Smooth muscle cell (in vitro differentiated cells): ENCODE measurements around the gene DNMT1. TPM values are rescaled to one million over a fixed set of nuclear protein-coding genes. Genes with fewer than 3 reads are reported as not detected.

Experiments used
- DNase-seq: peaks from one replicate; lab custom pipeline; 2025; ENCODE audit not compliant: unreplicated experiment; lab: John Stamatoyannopoulos, UW
- H2AFZ ChIP-seq: fragments of 200-600 bp; sonication (generic); 2 replicates; pipeline ENCODE4 v1.6.0; 2016; ENCODE audit warnings: antibody characterized with exemption, low read depth, mild to moderate bottlenecking
- H3F3A ChIP-seq: fragments of 200-600 bp; sonication (generic); 2 replicates; pipeline ENCODE4 v1.6.0; 2017; ENCODE audit warnings: antibody characterized with exemption, low read depth
- H3K27ac ChIP-seq: fragments of 200-600 bp; sonication (generic); 2 replicates; pipeline ENCODE4 v1.5.1; 2016; ENCODE audit warnings: low read depth, mild to moderate bottlenecking
- H3K27me3 ChIP-seq: fragments of 200-600 bp; sonication (generic); 2 replicates; pipeline ENCODE4 v1.6.1; 2016; ENCODE audit warnings: low read depth, mild to moderate bottlenecking
- H3K36me3 ChIP-seq: fragments of 200-600 bp; sonication (generic); 2 replicates; pipeline ENCODE4 v1.5.1; 2016; ENCODE audit warnings: low read depth
- H3K4me1 ChIP-seq: fragments of 200-600 bp; sonication (generic); 2 replicates; pipeline ENCODE4 v1.5.1; 2016; ENCODE audit warnings: low read depth
- H3K4me2 ChIP-seq: fragments of 200-600 bp; sonication (generic); 2 replicates; pipeline ENCODE4 v1.6.0; 2016; ENCODE audit warnings: mild to moderate bottlenecking
- H3K4me3 ChIP-seq: fragments of 200-600 bp; sonication (generic); 2 replicates; pipeline ENCODE4 v1.5.1; 2016; ENCODE audit warnings: mild to moderate bottlenecking
- H3K79me2 ChIP-seq: fragments of 200-600 bp; sonication (generic); 2 replicates; pipeline ENCODE4 v1.6.0; 2016; ENCODE audit warnings: low read depth, mild to moderate bottlenecking
- H3K9ac ChIP-seq: fragments of 200-600 bp; sonication (generic); 2 replicates; pipeline ENCODE4 v1.6.0; 2016; ENCODE audit warnings: low read depth
- H3K9me3 ChIP-seq: fragments of 200-600 bp; sonication (generic); replicated peaks from 2 replicates; pipeline ENCODE4 v1.5.1; 2016; ENCODE audit warnings: low read depth
- H4K20me1 ChIP-seq: fragments of 200-600 bp; sonication (generic); 2 replicates; pipeline ENCODE4 v1.6.0; 2016; ENCODE audit warnings: low read depth
- WGBS: methylation state at CpG from one replicate; pipeline ENCODE4 v1.1.7; 2016; ENCODE audit warnings: low lambda C conversion rate; 5-methylcytosine and 5-hydroxymethylcytosine counted together
- polyA plus RNA-seq: library from polyadenylated mRNA; unstranded; fragments of >200 nt; fragmentation: Nextera tagmentation; extraction: Ambion mirVana; gene quantifications from 2 replicates; pipeline ENCODE4 v1.2.1, GENCODE V29; 2016
- total RNA-seq: library from RNA; depleted of rRNA; stranded (reverse); fragments of >200 nt; gene quantifications from 2 replicates; pipeline ENCODE4 v1.2.3, GENCODE V29; 2014
- TF ChIP-seq, protein P1 (sequence below): fragments of 200-600 bp; sonication (generic); IDR thresholded peaks from 2 replicates; pipeline ENCODE4 v1.5.1; 2017; ENCODE audit warnings: borderline replicate concordance, mild to moderate bottlenecking, antibody characterized with exemption; ENCODE audit not compliant: insufficient read depth, poor library complexity, severe bottlenecking

DNMT1 gene
- total and polyA plus RNA-seq, 2 experiments from 2014 or later = 39.5 to 56.7 TPM

DNA sequence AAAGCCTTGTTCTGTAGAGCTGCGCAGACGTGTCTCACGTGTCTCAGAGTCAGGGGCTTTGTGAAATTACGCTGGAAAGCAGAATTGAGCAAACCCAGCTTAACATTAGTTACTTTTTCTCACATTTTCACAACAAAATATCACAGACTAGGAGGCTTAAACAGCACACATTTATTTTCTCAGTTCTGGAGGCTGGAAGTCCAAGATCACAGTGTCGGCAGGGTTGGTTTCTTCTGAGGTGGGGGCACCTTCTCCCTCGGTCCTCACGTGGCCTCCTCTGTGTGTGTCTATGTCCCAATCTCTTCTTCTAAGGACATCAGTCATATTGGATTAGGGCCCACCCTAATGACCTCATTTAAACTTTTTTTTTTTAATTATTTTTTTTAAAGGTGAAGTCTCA, 70.3 kb downstream of the DNMT1 start:
- no peak overlapping the region for H3K4me2 ChIP-seq
- H3K4me3 ChIP-seq = no peak overlapping the region
- no peak for DNase-seq
- no peak overlapping the region for H3K27ac ChIP-seq
- 95% methylated on average over 7 of the region's 7 CpGs for WGBS
- no peaks in the 10 kb centered on the region for H3K9me3 ChIP-seq
- no peak overlapping the region for H3K9ac ChIP-seq
- peaks cover 7% of the 10 kb centered on the region for H3F3A ChIP-seq
- H4K20me1 ChIP-seq = no peaks in the 10 kb centered on the region
- H2AFZ ChIP-seq = no peak overlapping the region
- no peaks in the 10 kb centered on the region for H3K4me1 ChIP-seq
- no peaks in the 10 kb centered on the region for H3K36me3 ChIP-seq
- TF ChIP-seq, protein P1, sequence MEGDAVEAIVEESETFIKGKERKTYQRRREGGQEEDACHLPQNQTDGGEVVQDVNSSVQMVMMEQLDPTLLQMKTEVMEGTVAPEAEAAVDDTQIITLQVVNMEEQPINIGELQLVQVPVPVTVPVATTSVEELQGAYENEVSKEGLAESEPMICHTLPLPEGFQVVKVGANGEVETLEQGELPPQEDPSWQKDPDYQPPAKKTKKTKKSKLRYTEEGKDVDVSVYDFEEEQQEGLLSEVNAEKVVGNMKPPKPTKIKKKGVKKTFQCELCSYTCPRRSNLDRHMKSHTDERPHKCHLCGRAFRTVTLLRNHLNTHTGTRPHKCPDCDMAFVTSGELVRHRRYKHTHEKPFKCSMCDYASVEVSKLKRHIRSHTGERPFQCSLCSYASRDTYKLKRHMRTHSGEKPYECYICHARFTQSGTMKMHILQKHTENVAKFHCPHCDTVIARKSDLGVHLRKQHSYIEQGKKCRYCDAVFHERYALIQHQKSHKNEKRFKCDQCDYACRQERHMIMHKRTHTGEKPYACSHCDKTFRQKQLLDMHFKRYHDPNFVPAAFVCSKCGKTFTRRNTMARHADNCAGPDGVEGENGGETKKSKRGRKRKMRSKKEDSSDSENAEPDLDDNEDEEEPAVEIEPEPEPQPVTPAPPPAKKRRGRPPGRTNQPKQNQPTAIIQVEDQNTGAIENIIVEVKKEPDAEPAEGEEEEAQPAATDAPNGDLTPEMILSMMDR = no peak
- no peaks in the 10 kb centered on the region for H3K27me3 ChIP-seq
- H3K79me2 ChIP-seq = peaks cover 1% of the 10 kb centered on the region

DNA sequence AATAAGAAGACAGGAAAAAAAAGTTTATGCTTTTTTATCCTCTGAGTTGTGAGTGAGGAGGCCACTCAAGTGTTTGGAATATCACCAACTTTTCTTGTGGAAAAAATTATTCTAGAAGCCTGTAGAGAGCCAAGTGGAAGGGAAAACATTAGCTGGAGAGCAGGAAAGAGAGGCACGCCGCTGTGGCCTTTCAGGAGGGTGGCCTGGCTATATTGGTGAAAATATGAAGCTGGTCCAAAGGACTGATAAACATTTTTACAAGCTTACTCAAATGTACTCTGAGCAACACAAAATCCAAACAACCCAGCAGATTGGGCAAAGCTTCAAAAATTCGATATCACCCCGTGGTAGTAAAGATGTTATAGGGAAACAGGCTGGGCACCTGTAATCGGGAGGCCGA, 72.7 kb downstream of the DNMT1 start:
- WGBS = 82% methylated on average over 6 of the region's 6 CpGs
- Histone ChIP-seq H2AFZ (no peak overlapping the region), H3K79me2 (peaks cover 24% of the 10 kb centered on the region), H3K27ac (no peak overlapping the region), H4K20me1 (no peaks in the 10 kb centered on the region), H3K9ac (no peak overlapping the region), H3K4me1 (peaks cover 5% of the 10 kb centered on the region), H3K27me3 (no peaks in the 10 kb centered on the region), H3K9me3 (no peaks in the 10 kb centered on the region), H3K4me3 (no peak overlapping the region), H3K36me3 (no peaks in the 10 kb centered on the region), H3F3A (peaks cover 7% of the 10 kb centered on the region), H3K4me2 (no peak overlapping the region)
- DNase-seq = no peak
- TF ChIP-seq, protein P1 = no peak

DNA sequence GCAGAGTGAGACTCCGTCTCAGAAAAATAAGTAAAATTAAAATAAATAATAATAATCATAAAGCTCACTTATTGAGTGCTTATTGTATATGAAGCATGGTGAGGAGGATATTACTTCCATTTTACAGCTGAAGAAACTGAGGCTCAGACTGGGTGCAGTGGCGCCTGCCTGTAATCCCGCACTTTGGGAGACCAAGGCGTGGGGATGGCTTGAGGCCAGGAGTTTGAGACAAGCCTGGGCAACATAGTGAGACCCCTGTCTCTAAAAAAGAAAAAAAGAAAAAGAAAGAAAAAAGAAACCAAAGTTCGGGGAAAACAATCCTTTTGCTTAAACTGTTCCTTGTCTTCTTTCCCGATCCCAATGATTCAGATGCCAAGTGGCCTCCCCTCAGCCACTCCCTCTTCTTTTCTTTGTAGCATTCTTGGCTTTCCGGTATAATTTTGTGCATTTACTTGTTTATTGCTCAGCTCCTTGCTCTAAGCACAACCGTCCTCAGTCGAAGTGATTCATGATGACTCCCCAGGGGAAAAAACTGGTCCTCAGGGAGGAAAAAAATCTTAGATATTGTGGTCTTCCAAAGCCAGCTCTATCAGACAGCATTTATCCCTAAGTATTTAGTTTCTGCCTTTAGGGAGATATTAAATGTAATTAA, 74.1 kb downstream of the DNMT1 start:
- WGBS = 64% methylated on average over 9 of the region's 9 CpGs
- Histone ChIP-seq H3K4me2 (peak overlapping the region; percentile 4), H3K9ac (no peak overlapping the region), H3F3A (peaks cover 7% of the 10 kb centered on the region), H3K4me1 (peaks cover 5% of the 10 kb centered on the region), H4K20me1 (no peaks in the 10 kb centered on the region), H3K27me3 (no peaks in the 10 kb centered on the region), H3K36me3 (no peaks in the 10 kb centered on the region), H3K9me3 (no peaks in the 10 kb centered on the region), H3K27ac (peak overlapping the region; percentile 47), H2AFZ (no peak overlapping the region), H3K4me3 (no peak overlapping the region), H3K79me2 (peaks cover 24% of the 10 kb centered on the region)
- no peak for DNase-seq
- TF ChIP-seq, protein P1 = no peak

DNA sequence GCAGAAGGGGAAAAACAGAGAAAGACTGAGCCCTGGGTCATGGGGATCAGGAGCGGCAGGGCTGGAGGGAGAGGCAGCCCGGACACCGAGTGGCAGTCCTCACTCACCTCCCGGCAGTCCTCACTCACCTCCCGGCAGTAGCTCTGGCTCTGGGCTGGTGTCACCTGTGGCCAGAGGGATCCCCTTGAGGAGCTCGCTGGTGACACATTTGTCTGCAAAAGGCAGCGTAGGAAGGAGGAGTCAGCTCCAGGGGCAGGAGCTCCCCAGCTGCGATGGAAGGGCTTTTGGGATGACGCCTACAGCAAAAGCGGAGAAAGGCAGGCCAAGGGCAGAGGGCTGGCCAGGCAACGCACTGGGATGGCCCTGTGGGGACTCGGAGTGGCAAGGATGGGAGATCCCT, 75.8 kb downstream of the DNMT1 start:
- Histone ChIP-seq H3K79me2 (peaks cover 24% of the 10 kb centered on the region), H3F3A (peaks cover 7% of the 10 kb centered on the region), H3K4me1 (peaks cover 5% of the 10 kb centered on the region), H2AFZ (no peak overlapping the region), H4K20me1 (no peaks in the 10 kb centered on the region), H3K4me2 (peak overlapping the region; percentile 92), H3K9me3 (no peaks in the 10 kb centered on the region), H3K27me3 (no peaks in the 10 kb centered on the region), H3K4me3 (peak overlapping the region; percentile 68), H3K36me3 (no peaks in the 10 kb centered on the region), H3K9ac (peak overlapping the region; percentile 89), H3K27ac (peak overlapping the region; percentile 53)
- 60% methylated on average over 12 of the region's 12 CpGs for WGBS
- DNase-seq = no peak
- TF ChIP-seq, protein P1 = no peak
